ENCODE data around the gene AKAP6. TPM values are rescaled to one million over a fixed set of nuclear protein-coding genes. Genes with fewer than 3 reads are reported as not detected.
"Not testable (repeated sequence)": the region's sequence is repeated elsewhere in the genome, so short reads cannot be mapped to it uniquely, and the experiment has no call there.

Gene AKAP6
- total RNA-seq, 1 donor from 2014 or later: 3.4 TPM

DNA sequence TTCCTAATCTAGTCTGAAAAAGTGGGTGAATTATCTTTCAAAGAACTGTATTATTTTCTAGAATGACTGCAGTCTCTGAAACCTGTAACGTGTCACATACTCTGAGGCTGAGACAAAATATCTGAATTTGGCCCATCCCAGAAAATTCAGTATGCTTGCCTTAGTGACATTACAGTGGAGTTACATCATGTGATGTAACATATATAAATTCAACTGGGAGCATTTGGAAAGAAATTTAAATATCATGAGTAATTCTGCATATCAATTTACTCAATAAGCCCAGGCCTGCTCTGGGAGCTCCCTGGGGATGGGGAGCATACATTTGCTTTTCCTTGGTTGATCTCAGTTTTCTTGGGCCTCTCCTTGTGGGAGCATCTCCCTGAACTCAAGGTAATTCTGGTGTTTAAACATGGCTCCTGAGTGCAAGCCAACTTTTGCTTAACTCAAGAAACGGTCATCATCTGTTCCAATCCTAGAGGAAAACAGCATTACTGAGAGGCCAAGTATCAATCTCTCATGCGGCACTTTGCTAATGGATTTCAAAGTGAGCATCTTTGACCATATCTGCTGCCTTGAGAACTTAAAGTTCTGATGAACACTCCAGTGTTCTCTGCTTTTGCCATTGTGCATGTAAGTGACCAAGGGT is 54.4 kb downstream of the AKAP6 start:
- Mint-ChIP-seq H3K9me3 (ENCODE audit: low read depth) (peaks cover 7% of the 10 kb centered on the region), H3K36me3 (ENCODE audit: insufficient read depth) (no peaks in the 10 kb centered on the region), H3K4me1 (ENCODE audit: low read depth) (peaks cover 6% of the 10 kb centered on the region), H3K4me3 (ENCODE audit: low read depth) (no peak overlapping the region), H3K27ac (no peak overlapping the region), H3K27me3 (peaks cover 6% of the 10 kb centered on the region)
- TF ChIP-seq, protein P1, sequence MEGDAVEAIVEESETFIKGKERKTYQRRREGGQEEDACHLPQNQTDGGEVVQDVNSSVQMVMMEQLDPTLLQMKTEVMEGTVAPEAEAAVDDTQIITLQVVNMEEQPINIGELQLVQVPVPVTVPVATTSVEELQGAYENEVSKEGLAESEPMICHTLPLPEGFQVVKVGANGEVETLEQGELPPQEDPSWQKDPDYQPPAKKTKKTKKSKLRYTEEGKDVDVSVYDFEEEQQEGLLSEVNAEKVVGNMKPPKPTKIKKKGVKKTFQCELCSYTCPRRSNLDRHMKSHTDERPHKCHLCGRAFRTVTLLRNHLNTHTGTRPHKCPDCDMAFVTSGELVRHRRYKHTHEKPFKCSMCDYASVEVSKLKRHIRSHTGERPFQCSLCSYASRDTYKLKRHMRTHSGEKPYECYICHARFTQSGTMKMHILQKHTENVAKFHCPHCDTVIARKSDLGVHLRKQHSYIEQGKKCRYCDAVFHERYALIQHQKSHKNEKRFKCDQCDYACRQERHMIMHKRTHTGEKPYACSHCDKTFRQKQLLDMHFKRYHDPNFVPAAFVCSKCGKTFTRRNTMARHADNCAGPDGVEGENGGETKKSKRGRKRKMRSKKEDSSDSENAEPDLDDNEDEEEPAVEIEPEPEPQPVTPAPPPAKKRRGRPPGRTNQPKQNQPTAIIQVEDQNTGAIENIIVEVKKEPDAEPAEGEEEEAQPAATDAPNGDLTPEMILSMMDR (IDR thresholded peaks at IDR 0.05; ENCODE audit: unreplicated experiment): no peak
- DNase-seq (ENCODE audit: low spot score, unreplicated experiment): no peak

GRCh38 chr14:32384464-32384863 is 55.4 kb downstream of the AKAP6 start:
- Mint-ChIP-seq H3K27ac (no peak overlapping the region), H3K4me3 (ENCODE audit: low read depth) (no peak overlapping the region), H3K27me3 (peaks cover 5% of the 10 kb centered on the region), H3K9me3 (ENCODE audit: low read depth) (peaks cover 15% of the 10 kb centered on the region), H3K36me3 (ENCODE audit: insufficient read depth) (no peaks in the 10 kb centered on the region), H3K4me1 (ENCODE audit: low read depth) (peaks cover 6% of the 10 kb centered on the region)
- DNase-seq (ENCODE audit: low spot score, unreplicated experiment): no peak
- TF ChIP-seq, protein P1 (IDR thresholded peaks at IDR 0.05; ENCODE audit: unreplicated experiment): no peak

- DNase-seq (ENCODE audit: low spot score, unreplicated experiment); H3K36me3 Mint-ChIP-seq (ENCODE audit: insufficient read depth); H3K4me1 Mint-ChIP-seq (ENCODE audit: low read depth); H3K27me3 Mint-ChIP-seq; H3K27ac Mint-ChIP-seq; H3K4me3 Mint-ChIP-seq (ENCODE audit: low read depth): not testable (repeated sequence)
- peaks cover 24% of the 10 kb centered on the region for H3K9me3 Mint-ChIP-seq (ENCODE audit: low read depth)
These were observed 58.2 kb downstream of the AKAP6 start for GRCh38 chr14:32387295-32387694.

DNA sequence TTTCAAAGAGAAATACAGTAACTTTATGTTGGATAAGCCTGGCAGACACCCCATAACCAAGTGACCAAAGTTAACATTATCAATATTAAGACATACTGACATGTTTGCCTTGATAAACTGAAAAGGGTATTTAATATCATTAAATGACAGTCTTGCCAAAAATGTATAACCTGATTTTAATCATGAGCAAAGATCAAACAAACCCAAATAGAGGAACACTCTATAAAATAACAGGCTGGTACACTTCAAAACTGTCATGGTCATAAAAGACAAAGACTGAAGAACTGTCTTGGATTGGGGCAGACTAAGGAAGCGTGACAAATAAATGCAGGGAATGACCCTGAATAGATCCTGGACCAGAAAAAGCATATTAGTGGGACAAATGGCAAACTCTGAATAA is 64.0 kb downstream of the AKAP6 start:
- no peak for DNase-seq (ENCODE audit: low spot score, unreplicated experiment)
- Mint-ChIP-seq H3K4me1 (ENCODE audit: low read depth) (peaks cover 5% of the 10 kb centered on the region), H3K9me3 (ENCODE audit: low read depth) (peaks cover 23% of the 10 kb centered on the region), H3K36me3 (ENCODE audit: insufficient read depth) (no peaks in the 10 kb centered on the region), H3K27ac (no peak overlapping the region), H3K4me3 (ENCODE audit: low read depth) (no peak overlapping the region), H3K27me3 (no peaks in the 10 kb centered on the region)
- TF ChIP-seq, protein P1 (IDR thresholded peaks at IDR 0.05; ENCODE audit: unreplicated experiment): no peak

GRCh38 chr14:32394038-32394437 is 64.9 kb downstream of the AKAP6 start:
- H3K27ac Mint-ChIP-seq: no peak overlapping the region
- TF ChIP-seq, protein P1 (IDR thresholded peaks at IDR 0.05; ENCODE audit: unreplicated experiment): no peak
- H3K27me3 Mint-ChIP-seq: no peaks in the 10 kb centered on the region
- peaks cover 15% of the 10 kb centered on the region for H3K9me3 Mint-ChIP-seq (ENCODE audit: low read depth)
- no peak for DNase-seq (ENCODE audit: low spot score, unreplicated experiment)
- peaks cover 6% of the 10 kb centered on the region for H3K4me1 Mint-ChIP-seq (ENCODE audit: low read depth)
- H3K4me3 Mint-ChIP-seq (ENCODE audit: low read depth): no peak overlapping the region
- no peaks in the 10 kb centered on the region for H3K36me3 Mint-ChIP-seq (ENCODE audit: insufficient read depth)

DNA sequence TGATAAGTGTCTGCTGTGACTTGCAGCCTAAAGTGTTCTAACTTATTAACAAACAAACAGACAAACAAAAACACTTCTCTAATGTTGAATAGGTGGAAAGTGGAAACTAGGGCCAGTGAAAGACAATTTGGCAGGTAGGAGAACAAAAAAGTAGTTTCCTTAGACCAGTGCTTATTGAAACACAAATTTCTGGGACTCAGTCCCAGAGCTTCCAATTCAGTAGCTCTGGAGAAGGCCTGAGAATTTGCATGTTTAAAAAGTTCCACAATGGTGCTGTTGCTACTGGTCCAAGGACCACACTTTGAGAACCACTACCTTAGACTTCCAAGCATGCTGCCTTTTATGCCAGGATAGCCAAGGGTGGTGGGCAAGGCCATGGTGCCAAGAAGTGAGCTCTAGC is 67.8 kb downstream of the AKAP6 start:
- no peak for DNase-seq (ENCODE audit: low spot score, unreplicated experiment)
- Mint-ChIP-seq H3K9me3 (ENCODE audit: low read depth) (peaks cover 3% of the 10 kb centered on the region), H3K36me3 (ENCODE audit: insufficient read depth) (no peaks in the 10 kb centered on the region), H3K27me3 (no peaks in the 10 kb centered on the region), H3K27ac (no peak overlapping the region), H3K4me3 (ENCODE audit: low read depth) (no peak overlapping the region), H3K4me1 (ENCODE audit: low read depth) (peaks cover 6% of the 10 kb centered on the region)
- TF ChIP-seq, protein P1 (IDR thresholded peaks at IDR 0.05; ENCODE audit: unreplicated experiment): no peak
